ENCODE results near the gene KAT8.

The KAT8 gene

DNA sequence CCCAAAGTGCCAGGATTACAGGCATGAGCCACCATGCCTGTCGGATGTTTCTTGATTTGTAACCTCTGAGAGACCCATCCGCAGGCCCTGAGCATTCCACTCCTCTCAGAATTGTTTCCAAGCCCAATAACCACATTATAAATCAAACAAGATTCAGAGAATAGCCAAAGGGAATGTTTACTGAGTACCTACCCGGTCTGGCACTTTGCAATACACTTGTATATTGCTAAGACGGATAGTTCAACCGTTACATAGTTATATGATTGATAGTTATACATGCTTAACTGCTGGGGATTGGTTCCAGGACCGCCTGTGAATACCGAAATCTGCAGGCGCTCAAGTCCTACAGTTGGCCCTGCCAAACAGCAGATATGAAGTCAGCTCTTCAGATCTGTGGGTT lies 3.0 kb upstream of the KAT8 start:
- Mint-ChIP-seq H3K36me3 (ENCODE audit: insufficient read depth) (peaks cover 5% of the 10 kb centered on the region), H3K27ac (ENCODE audit: low read depth) (peak overlapping the region; percentile 35)
- DNase-seq (ENCODE audit: low spot score in 2 of 2) = no peak

DNA sequence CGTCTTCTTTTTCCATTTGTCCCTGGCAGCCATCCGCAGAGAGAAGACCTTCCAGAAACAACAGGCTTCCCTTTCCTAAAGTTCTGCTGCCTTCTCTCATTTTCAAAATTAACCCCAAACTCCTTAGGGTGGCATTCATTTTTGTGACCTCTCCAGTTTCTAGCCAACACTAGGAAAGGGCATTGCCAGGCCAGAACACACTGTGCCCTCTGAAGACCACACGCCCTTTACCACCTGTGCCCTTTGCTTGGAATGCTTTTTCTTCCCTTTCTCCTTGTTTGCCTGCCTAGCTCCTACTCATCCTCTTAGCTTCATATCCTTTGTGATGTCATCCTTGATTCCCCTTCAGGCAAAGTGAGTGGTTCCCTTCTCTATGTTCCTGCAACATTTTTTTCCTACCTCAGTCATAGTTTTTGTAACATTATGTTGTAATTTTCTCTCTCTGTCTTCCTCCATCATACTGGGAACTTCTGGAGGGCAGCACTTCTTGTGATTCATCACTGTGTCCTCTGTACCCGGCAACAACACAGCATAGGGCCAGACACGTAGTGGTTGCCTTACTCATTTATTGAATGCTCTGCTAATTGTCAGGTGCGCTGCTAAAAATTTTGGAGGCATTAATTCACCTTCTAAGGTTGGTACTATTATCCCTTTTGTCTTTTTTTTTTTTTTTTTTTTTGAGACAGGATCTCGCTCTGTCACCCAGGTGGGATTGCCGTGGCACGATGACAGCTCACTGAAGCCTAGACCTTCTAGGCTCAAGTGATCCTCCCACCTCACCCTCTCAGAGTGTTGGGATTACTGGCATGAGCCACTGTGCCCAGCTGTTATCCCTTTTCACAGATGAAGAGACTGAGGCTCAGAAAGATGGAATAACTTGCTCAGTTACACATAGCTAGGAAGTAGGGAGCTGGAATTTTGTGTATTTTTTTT lies 1.0 kb downstream of the KAT8 start:
- Mint-ChIP-seq H3K27ac (ENCODE audit: low read depth) (peak overlapping the region; percentile 58), H3K4me1 (peaks cover 11% of the 10 kb centered on the region), H3K4me3 (peak overlapping the region; percentile 73), H3K36me3 (ENCODE audit: insufficient read depth) (peaks cover 34% of the 10 kb centered on the region), H3K27me3 (no peaks in the 10 kb centered on the region), H3K9me3 (no peaks in the 10 kb centered on the region)
- ATAC-seq (replicated peaks; ENCODE audit: extremely low read depth, poor library complexity, severe bottlenecking) = no peak
- no peak for DNase-seq (ENCODE audit: low spot score in 2 of 2)

More for the DNA sequence above, 3.0 kb upstream of the KAT8 start:
- Mint-ChIP-seq H3K4me3 (no peak overlapping the region), H3K9me3 (no peaks in the 10 kb centered on the region), H3K27me3 (no peaks in the 10 kb centered on the region), H3K4me1 (peaks cover 14% of the 10 kb centered on the region)
- ATAC-seq (replicated peaks; ENCODE audit: extremely low read depth, poor library complexity, severe bottlenecking) = no peak

- Mint-ChIP-seq H3K27ac (ENCODE audit: low read depth) (no peak overlapping the region), H3K4me1 (peaks cover 11% of the 10 kb centered on the region)
These were observed 2.7 kb downstream of the KAT8 start for GRCh38 chr16:31120129-31120528.

DNA sequence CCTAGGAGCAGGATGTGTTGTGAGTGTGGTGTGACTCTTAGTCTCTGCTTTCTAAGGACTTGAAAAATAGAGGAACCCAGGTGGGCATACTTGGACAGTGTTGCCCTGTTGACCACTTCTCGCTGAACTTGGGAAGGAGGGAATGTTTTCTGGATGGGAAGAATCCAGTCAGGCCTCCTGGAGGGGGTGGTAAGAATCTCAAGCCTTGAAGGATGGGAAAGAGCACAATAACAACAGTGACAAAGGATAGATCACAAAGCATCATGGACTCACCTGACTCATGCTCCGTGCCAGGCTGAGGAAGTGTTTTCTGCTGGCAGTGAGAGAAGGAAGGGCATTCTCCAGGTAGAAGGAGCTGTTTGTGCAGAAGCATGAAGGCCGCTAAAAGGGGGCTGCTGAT lies 8.4 kb downstream of the KAT8 start:
- peaks cover 38% of the 10 kb centered on the region for H3K36me3 Mint-ChIP-seq (ENCODE audit: insufficient read depth)
- no peak for DNase-seq (ENCODE audit: low spot score in 2 of 2)
- ATAC-seq (replicated peaks; ENCODE audit: extremely low read depth, poor library complexity, severe bottlenecking) = no peak
- H3K27ac Mint-ChIP-seq (ENCODE audit: low read depth) = peak overlapping the region; percentile 72
- no peaks in the 10 kb centered on the region for H3K27me3 Mint-ChIP-seq
- H3K4me3 Mint-ChIP-seq = no peak overlapping the region
- peaks cover 9% of the 10 kb centered on the region for H3K4me1 Mint-ChIP-seq
- no peaks in the 10 kb centered on the region for H3K9me3 Mint-ChIP-seq

More at GRCh38 chr16:31120129-31120528, 2.7 kb downstream of the KAT8 start:
- Mint-ChIP-seq H3K27me3 (no peaks in the 10 kb centered on the region), H3K9me3 (no peaks in the 10 kb centered on the region), H3K4me3 (no peak overlapping the region), H3K36me3 (ENCODE audit: insufficient read depth) (peaks cover 41% of the 10 kb centered on the region)
- ATAC-seq (replicated peaks; ENCODE audit: extremely low read depth, poor library complexity, severe bottlenecking) (no peak), DNase-seq (ENCODE audit: low spot score in 2 of 2) (no peak)

DNA sequence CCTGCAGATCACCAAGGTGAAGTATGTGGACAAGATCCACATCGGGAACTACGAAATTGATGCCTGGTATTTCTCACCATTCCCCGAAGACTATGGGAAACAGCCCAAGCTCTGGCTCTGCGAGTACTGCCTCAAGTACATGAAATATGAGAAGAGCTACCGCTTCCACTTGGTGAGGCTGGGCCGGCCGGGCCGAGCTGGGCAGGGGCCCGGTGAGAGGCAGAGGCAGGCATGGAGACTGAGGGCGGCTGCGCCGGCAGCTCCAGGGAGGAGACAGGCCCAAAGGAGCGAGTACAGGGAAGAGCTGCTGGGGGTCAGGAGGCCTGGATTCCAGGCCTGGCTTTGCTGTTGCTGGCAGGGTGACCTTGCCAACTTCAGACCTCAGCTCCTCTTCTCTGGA lies 9.7 kb downstream of the KAT8 start:
- Mint-ChIP-seq H3K36me3 (ENCODE audit: insufficient read depth) (peaks cover 33% of the 10 kb centered on the region), H3K9me3 (no peaks in the 10 kb centered on the region), H3K4me3 (no peak overlapping the region), H3K4me1 (peaks cover 9% of the 10 kb centered on the region), H3K27ac (ENCODE audit: low read depth) (no peak overlapping the region), H3K27me3 (no peaks in the 10 kb centered on the region)
- DNase-seq (ENCODE audit: low spot score in 2 of 2) = no peak
- ATAC-seq (replicated peaks; ENCODE audit: extremely low read depth, poor library complexity, severe bottlenecking) = no peak

DNA sequence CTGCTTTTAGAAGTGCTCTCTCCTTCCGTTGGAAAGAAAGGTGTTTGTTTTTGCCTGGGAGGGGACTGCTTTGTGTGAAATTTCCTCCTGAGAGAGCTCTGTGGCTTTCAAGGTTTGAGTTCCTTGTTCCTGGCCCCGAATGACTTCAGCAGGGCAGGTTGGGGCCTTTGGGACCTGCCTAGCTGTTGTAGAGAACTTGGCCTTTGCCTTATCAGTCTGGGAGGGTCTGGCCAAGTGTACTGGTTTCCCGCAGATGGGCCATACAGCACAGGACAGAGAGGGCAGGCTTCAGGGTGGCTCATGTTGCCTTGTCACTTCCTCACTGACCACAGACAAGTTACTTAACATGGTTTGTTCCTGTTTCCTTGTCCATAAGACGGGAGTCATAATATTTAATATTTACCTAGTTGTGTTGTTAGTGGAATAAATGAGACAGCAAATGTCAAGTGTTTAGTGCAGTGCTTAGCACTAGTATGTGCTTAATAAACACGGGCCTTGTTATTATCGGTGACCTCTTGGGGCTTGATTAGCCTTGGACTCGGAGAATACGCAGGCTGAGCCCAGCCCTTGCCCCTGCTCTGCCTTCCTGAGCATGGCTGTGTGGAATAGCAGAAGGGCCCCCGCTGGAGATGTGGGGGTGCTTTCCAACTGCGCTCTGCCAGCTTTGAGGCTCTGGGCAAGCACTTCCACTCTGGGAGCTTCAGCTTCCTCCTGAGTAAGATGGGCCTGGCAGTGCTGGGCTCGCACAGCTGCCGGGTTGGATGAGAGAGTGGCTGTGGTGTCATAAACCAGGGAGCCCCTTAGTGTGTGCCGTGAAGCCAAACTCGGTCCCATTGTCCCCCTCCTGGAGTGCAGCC lies 11.5 kb downstream of the KAT8 start:
- H3K27ac Mint-ChIP-seq (ENCODE audit: low read depth) = no peak overlapping the region
- H3K4me1 Mint-ChIP-seq = peaks cover 9% of the 10 kb centered on the region
- ATAC-seq (replicated peaks; ENCODE audit: extremely low read depth, poor library complexity, severe bottlenecking) (peak; percentile 57), DNase-seq (ENCODE audit: low spot score in 2 of 2) (no peak)
- H3K27me3 Mint-ChIP-seq = no peaks in the 10 kb centered on the region
- H3K36me3 Mint-ChIP-seq (ENCODE audit: insufficient read depth) = peaks cover 23% of the 10 kb centered on the region
- H3K9me3 Mint-ChIP-seq = no peaks in the 10 kb centered on the region
- no peak overlapping the region for H3K4me3 Mint-ChIP-seq

DNA sequence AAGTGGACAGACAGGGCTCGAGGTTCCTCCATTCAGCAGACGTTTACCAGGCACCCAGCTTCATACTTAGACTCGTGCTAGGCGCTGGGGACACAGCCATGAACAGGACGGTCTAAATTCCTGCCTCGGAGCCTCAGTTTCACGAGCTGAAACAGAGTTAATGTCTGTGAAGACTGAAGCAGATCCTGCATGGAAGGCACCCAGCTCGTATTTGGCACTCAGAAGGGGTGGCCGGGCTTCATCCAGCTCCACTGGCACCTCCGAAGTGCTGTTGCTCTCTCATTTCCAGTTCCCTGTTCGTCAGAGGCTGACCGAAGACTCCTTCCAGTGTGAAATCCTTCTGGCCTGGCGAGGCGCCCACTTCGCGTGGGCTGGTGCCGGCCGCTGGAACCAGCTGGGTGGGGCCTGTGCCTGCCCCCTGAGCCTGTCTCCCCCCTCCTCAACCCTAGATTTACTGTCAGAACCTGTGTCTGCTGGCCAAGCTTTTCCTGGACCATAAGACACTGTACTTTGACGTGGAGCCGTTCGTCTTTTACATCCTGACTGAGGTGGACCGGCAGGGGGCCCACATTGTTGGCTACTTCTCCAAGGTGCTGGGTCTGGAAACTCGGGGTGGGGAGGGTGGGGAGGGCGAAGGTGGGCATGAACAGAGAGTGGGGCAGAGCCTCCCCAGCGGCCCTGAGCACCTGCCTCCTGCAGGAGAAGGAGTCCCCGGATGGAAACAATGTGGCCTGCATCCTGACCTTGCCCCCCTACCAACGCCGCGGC lies 12.3 kb downstream of the KAT8 start:
- no peaks in the 10 kb centered on the region for H3K27me3 Mint-ChIP-seq
- peaks cover 9% of the 10 kb centered on the region for H3K4me1 Mint-ChIP-seq
- H3K27ac Mint-ChIP-seq (ENCODE audit: low read depth) = no peak overlapping the region
- peaks cover 19% of the 10 kb centered on the region for H3K36me3 Mint-ChIP-seq (ENCODE audit: insufficient read depth)
- DNase-seq (ENCODE audit: low spot score in 2 of 2) (no peak), ATAC-seq (replicated peaks; ENCODE audit: extremely low read depth, poor library complexity, severe bottlenecking) (no peak)
- no peak overlapping the region for H3K4me3 Mint-ChIP-seq
- no peaks in the 10 kb centered on the region for H3K9me3 Mint-ChIP-seq

DNA sequence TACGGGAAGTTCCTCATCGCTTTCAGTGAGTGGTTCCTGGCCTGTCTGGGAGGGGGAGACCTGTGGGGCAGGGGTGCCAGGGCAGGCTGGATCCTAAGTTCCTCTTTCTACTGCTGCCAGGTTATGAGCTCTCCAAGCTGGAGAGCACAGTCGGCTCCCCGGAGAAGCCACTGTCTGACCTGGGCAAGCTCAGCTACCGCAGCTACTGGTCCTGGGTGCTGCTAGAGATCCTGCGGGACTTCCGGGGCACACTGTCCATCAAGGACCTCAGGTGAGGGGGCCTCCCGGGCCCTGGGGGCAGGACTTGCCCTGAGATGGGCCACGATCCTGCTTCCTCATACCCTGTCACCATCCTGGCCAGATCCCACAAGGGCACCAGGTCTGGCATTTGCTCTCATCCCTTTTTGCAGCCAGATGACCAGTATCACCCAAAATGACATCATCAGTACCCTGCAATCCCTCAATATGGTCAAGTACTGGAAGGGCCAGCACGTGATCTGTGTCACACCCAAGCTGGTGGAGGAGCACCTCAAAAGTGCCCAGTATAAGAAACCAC lies 12.9 kb downstream of the KAT8 start:
- H3K27ac Mint-ChIP-seq (ENCODE audit: low read depth) = no peak overlapping the region
- H3K36me3 Mint-ChIP-seq (ENCODE audit: insufficient read depth) = peaks cover 19% of the 10 kb centered on the region

GRCh38 chr16:31130899-31131298 lies 13.4 kb downstream of the KAT8 start:
- DNase-seq (ENCODE audit: low spot score in 2 of 2) (no peak), ATAC-seq (replicated peaks; ENCODE audit: extremely low read depth, poor library complexity, severe bottlenecking) (no peak)
- no peak overlapping the region for H3K4me3 Mint-ChIP-seq
- H3K4me1 Mint-ChIP-seq = peaks cover 5% of the 10 kb centered on the region
- H3K27me3 Mint-ChIP-seq = no peaks in the 10 kb centered on the region
- no peaks in the 10 kb centered on the region for H3K9me3 Mint-ChIP-seq
- peaks cover 19% of the 10 kb centered on the region for H3K36me3 Mint-ChIP-seq (ENCODE audit: insufficient read depth)
- H3K27ac Mint-ChIP-seq (ENCODE audit: low read depth) = peak overlapping the region; percentile 59

More for the DNA sequence above, 12.9 kb downstream of the KAT8 start:
- H3K4me3 Mint-ChIP-seq = no peak overlapping the region
- no peaks in the 10 kb centered on the region for H3K9me3 Mint-ChIP-seq
- H3K4me1 Mint-ChIP-seq = peaks cover 9% of the 10 kb centered on the region
- ATAC-seq (replicated peaks; ENCODE audit: extremely low read depth, poor library complexity, severe bottlenecking) (no peak), DNase-seq (ENCODE audit: low spot score in 2 of 2) (no peak)
- H3K27me3 Mint-ChIP-seq = no peaks in the 10 kb centered on the region

DNA sequence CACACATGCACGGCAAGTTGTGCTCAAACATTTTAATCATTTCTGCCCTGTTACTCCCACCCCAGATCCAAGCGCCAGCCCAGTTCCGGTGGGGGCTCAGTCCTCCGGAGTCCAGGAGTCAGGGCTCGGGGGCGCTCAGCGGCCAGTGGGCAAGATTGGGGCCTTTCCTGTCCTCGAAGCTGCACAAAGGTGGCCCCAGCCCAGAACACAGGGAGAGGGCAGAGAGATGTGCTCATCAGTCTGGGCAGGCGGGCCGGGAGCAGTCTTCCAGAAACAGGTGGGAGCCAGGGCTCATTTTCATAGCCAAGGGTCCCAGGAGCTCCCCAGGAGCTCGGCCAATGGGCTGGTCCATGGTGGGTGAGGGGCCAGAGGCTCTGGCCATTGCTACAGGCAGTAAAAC lies 14.0 kb downstream of the KAT8 start:
- Mint-ChIP-seq H3K4me1 (no peaks in the 10 kb centered on the region), H3K27me3 (no peaks in the 10 kb centered on the region), H3K36me3 (ENCODE audit: insufficient read depth) (peaks cover 20% of the 10 kb centered on the region), H3K27ac (ENCODE audit: low read depth) (peak overlapping the region; percentile 59), H3K4me3 (no peak overlapping the region), H3K9me3 (no peaks in the 10 kb centered on the region)
- no peak for DNase-seq (ENCODE audit: low spot score in 2 of 2)
- no peak for ATAC-seq (replicated peaks; ENCODE audit: extremely low read depth, poor library complexity, severe bottlenecking)

GRCh38 chr16:31131841-31132271 lies 14.4 kb downstream of the KAT8 start:
- no peaks in the 10 kb centered on the region for H3K9me3 Mint-ChIP-seq

More at GRCh38 chr16:31131841-31132271, 14.4 kb downstream of the KAT8 start:
- H3K27me3 Mint-ChIP-seq = no peaks in the 10 kb centered on the region
- peak overlapping the region; percentile 59 for H3K27ac Mint-ChIP-seq (ENCODE audit: low read depth)
- H3K36me3 Mint-ChIP-seq (ENCODE audit: insufficient read depth) = peaks cover 19% of the 10 kb centered on the region
- H3K4me3 Mint-ChIP-seq = no peak overlapping the region
- DNase-seq (ENCODE audit: low spot score in 2 of 2) (no peak), ATAC-seq (replicated peaks; ENCODE audit: extremely low read depth, poor library complexity, severe bottlenecking) (no peak)
- H3K4me1 Mint-ChIP-seq = no peaks in the 10 kb centered on the region
